H1 (cell line): Measurements from ENCODE around the gene SHANK2. TPM values are rescaled to one million over a fixed set of nuclear protein-coding genes. Genes with fewer than 3 reads are reported as not detected.

ENCODE experiments used
- CTCF ChIA-PET: fragments of 300-600 bp; sonication (Branson Sonifier 250); formaldehyde crosslinking; loops from one replicate; lab custom pipeline; 2021; ENCODE audit not compliant: partially characterized antibody; lab: Charles Lee
- POLR2A ChIA-PET: fragments of 300-600 bp; sonication (Branson Sonifier 250); formaldehyde crosslinking; loops from one replicate; lab custom pipeline; 2021; ENCODE audit warnings: inconsistent platforms; ENCODE audit not compliant: partially characterized antibody; lab: Charles Lee
- DNase-seq, 2 experiments: peaks; one replicate each; pipeline versions ENCODE4 v3.0.0 to v3.0.0-alpha.2; 2010 to 2022; ENCODE audit warnings: low spot score in 2 of 2, low read depth in 1 of 2, mixed read lengths in 1 of 2
- FAIRE-seq: peaks from 2 replicates; lab custom pipeline; 2011; peaks lifted over from hg19 to GRCh38; lab: Jason Lieb, UNC
- H2AFZ ChIP-seq: 2 replicates; pipeline ENCODE4 v1.8.1; 2012; ENCODE audit warnings: low read length, inconsistent platforms
- H2AK5ac ChIP-seq: 2 replicates; pipeline ENCODE4 v1.6.1; 2013; ENCODE audit warnings: low read depth, low read length
- H2BK120ac ChIP-seq: replicated peaks from 2 replicates; pipeline ENCODE3; 2013; ENCODE audit warnings: low read depth, low read length, inconsistent platforms
- H2BK12ac ChIP-seq: 2 replicates; pipeline ENCODE4 v1.6.1; 2013; ENCODE audit warnings: low read depth, low read length
- H2BK15ac ChIP-seq: 2 replicates; pipeline ENCODE4 v1.6.1; 2013; ENCODE audit warnings: low read length
- H2BK20ac ChIP-seq: 2 replicates; pipeline ENCODE4 v1.6.1; 2013; ENCODE audit warnings: low read length
- H2BK5ac ChIP-seq: 2 replicates; pipeline ENCODE4 v1.6.1; 2013; ENCODE audit warnings: low read depth, low read length
- H3K14ac ChIP-seq: 2 replicates; pipeline ENCODE4 v1.6.1; 2013; ENCODE audit warnings: inconsistent platforms; ENCODE audit not compliant: insufficient read length
- H3K18ac ChIP-seq: 2 replicates; pipeline ENCODE4 v1.6.1; 2013; ENCODE audit warnings: low read length; ENCODE audit errors: extremely low read depth
- H3K23ac ChIP-seq: 2 replicates; pipeline ENCODE4 v1.6.1; 2013; ENCODE audit warnings: inconsistent platforms; ENCODE audit not compliant: insufficient read length
- H3K23me2 ChIP-seq: 2 replicates; pipeline ENCODE4 v1.6.1; 2013; ENCODE audit warnings: low read depth, low read length
- H3K27ac ChIP-seq: 2 replicates; pipeline ENCODE4 v1.6.1; 2011; ENCODE audit warnings: low read depth, low read length, inconsistent platforms
- H3K27me3 ChIP-seq, 4 experiments: replicated peaks in 1 of 4; 1 replicate in 1 of 4; 2 replicates in 3 of 4; pipeline versions ENCODE4 v1.6.1 to v1.8.1; 2011 to 2013; ENCODE audit warnings: low read length in 3 of 4, mild to moderate bottlenecking in 3 of 4, inconsistent platforms in 2 of 4, mixed read lengths in 2 of 4, moderate library complexity in 1 of 4; ENCODE audit not compliant: control insufficient read depth in 3 of 4, insufficient read depth in 3 of 4; ENCODE audit errors: extremely low read depth in 1 of 4
- H3K36me3 ChIP-seq, 4 experiments: 2 replicates each; pipeline versions ENCODE4 v1.6.1 to v1.8.1; 2011 to 2013; ENCODE audit warnings: mild to moderate bottlenecking in 4 of 4, low read length in 3 of 4, moderate library complexity in 2 of 4, control low read depth in 1 of 4, inconsistent platforms in 1 of 4; ENCODE audit not compliant: insufficient read depth in 4 of 4, control insufficient read depth in 2 of 4
- H3K4ac ChIP-seq: replicated peaks from 2 replicates; pipeline ENCODE3; 2013; ENCODE audit warnings: low read length, low read depth, mixed read lengths, inconsistent platforms; ENCODE audit not compliant: insufficient read length
- H3K4me1 ChIP-seq, 4 experiments: replicated peaks in 1 of 4; 1 replicate in 1 of 4; 2 replicates in 3 of 4; pipeline versions ENCODE4 v1.6.1 to v1.8.1; 2011 to 2013; ENCODE audit warnings: low read length in 3 of 4, inconsistent platforms in 2 of 4, mixed read lengths in 1 of 4; ENCODE audit not compliant: insufficient read depth in 4 of 4, control insufficient read depth in 3 of 4
- H3K4me2 ChIP-seq, 2 experiments: 2 replicates each; pipeline versions ENCODE4 v1.6.1 to v1.8.1; 2011 to 2013; ENCODE audit warnings: low read depth in 2 of 2, low read length in 2 of 2, control low read depth in 1 of 2, inconsistent platforms in 1 of 2, mild to moderate bottlenecking in 1 of 2; ENCODE audit not compliant: insufficient read depth in 1 of 2
- H3K4me3 ChIP-seq, 4 experiments: fragments of 200-600, 300-600 bp in 1 of 4; sonication (generic), shearing (Covaris generic), sonication (Bioruptor Twin) in 1 of 4; 2 replicates each; pipeline versions ENCODE4 v1.5.1 to v1.8.1; 2011 to 2016; ENCODE audit warnings: low read length in 4 of 4, low read depth in 3 of 4, control low read depth in 2 of 4, inconsistent platforms in 2 of 4, mild to moderate bottlenecking in 2 of 4, mixed read lengths in 1 of 4, moderate library complexity in 1 of 4; ENCODE audit not compliant: insufficient read depth in 2 of 4; ENCODE audit errors: extremely low read depth in 1 of 4
- H3K56ac ChIP-seq: replicated peaks from 2 replicates; pipeline ENCODE3; 2013; ENCODE audit warnings: low read depth, mild to moderate bottlenecking, mixed read lengths, low read length, inconsistent platforms; ENCODE audit not compliant: insufficient read length
- H3K79me1 ChIP-seq: 2 replicates; pipeline ENCODE4 v1.6.1; 2013; ENCODE audit warnings: low read depth, low read length, control low read depth
- H3K79me2 ChIP-seq, 2 experiments: 2 replicates each; pipeline versions ENCODE4 v1.6.1 to v1.8.1; 2012 to 2013; ENCODE audit warnings: low read length in 2 of 2, mild to moderate bottlenecking in 2 of 2, inconsistent platforms in 1 of 2; ENCODE audit not compliant: insufficient read depth in 2 of 2, control insufficient read depth in 1 of 2
- H3K9ac ChIP-seq, 4 experiments: replicated peaks in 1 of 4; 1 replicate in 1 of 4; 2 replicates in 3 of 4; pipeline versions ENCODE4 v1.6.1 to v1.8.1; 2011 to 2013; ENCODE audit warnings: low read depth in 3 of 4, low read length in 3 of 4, control low read depth in 2 of 4, mild to moderate bottlenecking in 2 of 4, moderate library complexity in 2 of 4, inconsistent platforms in 1 of 4; ENCODE audit errors: extremely low read depth in 1 of 4
- H3K9me3 ChIP-seq, 2 experiments: 2 replicates each; pipeline versions ENCODE4 v1.6.1 to v1.8.1; 2012 to 2013; ENCODE audit warnings: mild to moderate bottlenecking in 2 of 2, moderate library complexity in 2 of 2, control low read depth in 1 of 2, inconsistent platforms in 1 of 2, low read depth in 1 of 2, low read length in 1 of 2, mixed read lengths in 1 of 2; ENCODE audit not compliant: insufficient read depth in 2 of 2
- H4K20me1 ChIP-seq, 2 experiments: replicated peaks in 1 of 2; 2 replicates each; pipeline versions ENCODE3 to v1.8.1; 2011 to 2013; ENCODE audit warnings: inconsistent platforms in 2 of 2, low read length in 2 of 2, mild to moderate bottlenecking in 1 of 2; ENCODE audit not compliant: insufficient read depth in 2 of 2, control insufficient read depth in 1 of 2
- H4K5ac ChIP-seq: 2 replicates; pipeline ENCODE4 v1.6.1; 2013; ENCODE audit warnings: low read length, low read depth, mixed read lengths, inconsistent platforms; ENCODE audit not compliant: insufficient read length
- H4K8ac ChIP-seq: 2 replicates; pipeline ENCODE4 v1.8.0; 2013; ENCODE audit warnings: mild to moderate bottlenecking, moderate library complexity, low read length, inconsistent platforms; ENCODE audit not compliant: insufficient read depth; ENCODE audit errors: extremely low read depth
- H4K91ac ChIP-seq: replicated peaks from 2 replicates; pipeline ENCODE3; 2013; ENCODE audit warnings: low read length, mixed read lengths, inconsistent platforms; ENCODE audit not compliant: insufficient read length
- BACH1 ChIP-seq: IDR thresholded peaks from 2 replicates; pipeline ENCODE4 v1.6.1; 2012; ENCODE audit warnings: low read length, improper control_type of control experiment
- BRCA1 ChIP-seq: IDR thresholded peaks from 2 replicates; pipeline ENCODE4 v1.6.1; 2012; ENCODE audit warnings: low read depth, low read length, improper control_type of control experiment
- CBX5 ChIP-seq: fragments of 300-800, 300-1000 bp; sonication (generic); IDR thresholded peaks from 2 replicates; pipeline ENCODE4 v1.7.1; 2016; ENCODE audit warnings: antibody characterized with exemption, low read length, low read depth
- CEBPB ChIP-seq: IDR thresholded peaks from 2 replicates; pipeline ENCODE4 v1.6.1; 2012; ENCODE audit warnings: low read depth, low read length
- EZH2 ChIP-seq: fragments of 200-600 bp; sonication (generic); IDR thresholded peaks from 2 replicates; pipeline ENCODE4 v1.7.1; 2012; ENCODE audit warnings: low read depth, mild to moderate bottlenecking, moderate library complexity, low read length, inconsistent platforms; ENCODE audit not compliant: severe bottlenecking
- GABPA ChIP-seq: IDR thresholded peaks from 2 replicates; pipeline ENCODE4 v1.6.1; 2011; ENCODE audit warnings: mild to moderate bottlenecking, low read length, moderate library complexity, borderline replicate concordance; ENCODE audit not compliant: insufficient read depth
- HDAC6 ChIP-seq: IDR thresholded peaks from one replicate; pipeline ENCODE4 v1.7.1; 2012; ENCODE audit warnings: low read depth, mild to moderate bottlenecking, inconsistent platforms, low read length, moderate library complexity
- KDM4A ChIP-seq: IDR thresholded peaks from one replicate; pipeline ENCODE4 v1.7.1; 2012; ENCODE audit warnings: low read depth, mild to moderate bottlenecking, moderate library complexity, low read length, inconsistent platforms; ENCODE audit not compliant: severe bottlenecking
- POLR2A ChIP-seq, 2 experiments: IDR thresholded peaks; 1 replicate in 1 of 2; 2 replicates in 1 of 2; pipeline ENCODE4 v1.6.1; 2011; ENCODE audit warnings: low read depth in 2 of 2, low read length in 2 of 2, mild to moderate bottlenecking in 2 of 2; ENCODE audit errors: control extremely low read depth in 1 of 2
- RNF2 ChIP-seq: fragments of 200-900, 300-1000 bp; sonication (generic); IDR thresholded peaks from 2 replicates; pipeline ENCODE4 v1.7.1; 2016; ENCODE audit warnings: borderline replicate concordance, low read depth, mild to moderate bottlenecking, antibody characterized with exemption, low read length; ENCODE audit not compliant: poor library complexity, severe bottlenecking; ENCODE audit errors: missing control alignments
- RXRA ChIP-seq: IDR thresholded peaks from 2 replicates; pipeline ENCODE4 v1.6.1; 2011; ENCODE audit warnings: low read depth, mild to moderate bottlenecking, low read length, moderate library complexity; ENCODE audit not compliant: insufficient read depth
- TAF7 ChIP-seq: optimal IDR thresholded peaks from 2 replicates; pipeline ENCODE3; 2011; ENCODE audit warnings: low read depth, mild to moderate bottlenecking, inconsistent platforms, low read length, moderate library complexity, borderline replicate concordance
- TBP ChIP-seq: IDR thresholded peaks from 2 replicates; pipeline ENCODE4 v1.6.1; 2011; ENCODE audit warnings: low read depth, low read length, improper control_type of control experiment
- WGBS, 2 experiments: shearing (Covaris generic) in 1 of 2; methylation state at CpG; one replicate each; pipeline versions ENCODE4 v1.1.6 to v1.1.7; 2013 to 2015; ENCODE audit warnings: low lambda C conversion rate in 2 of 2, mixed read lengths in 2 of 2, inconsistent platforms in 1 of 2, low coverage in 1 of 2, missing lambda C conversion rate in 1 of 2; ENCODE audit not compliant: insufficient replicate concordance in 2 of 2, insufficient coverage in 1 of 2, insufficient read length in 1 of 2; ENCODE audit errors: extremely low coverage in 1 of 2, missing lambda C conversion rate in 1 of 2; 5-methylcytosine and 5-hydroxymethylcytosine counted together
- polyA plus RNA-seq, 7 experiments: library from polyadenylated mRNA; depleted of rRNA in 3 of 7; stranded (reverse) in 5 of 7; unstranded in 2 of 7; fragments of >200 nt in 5 of 7; fragments of 200-250 nt in 2 of 7; gene quantifications; 1 replicate in 5 of 7; 2 replicates in 1 of 7; 4 replicates in 1 of 7; pipeline versions ENCODE4 v1.2.1 to v1.2.3, GENCODE V29; 2011 to 2013; ENCODE audit warnings: missing spikeins in 2 of 7, mixed read lengths in 2 of 7
- total RNA-seq: library from RNA; stranded (reverse); fragmentation: NEBNext Ultra II Directional; extraction: Animal tissue kit (Norgen Biotek cat#: 25700); gene quantifications from 2 replicates; pipeline ENCODE4 v1.2.1, GENCODE V29; 2021

Gene SHANK2
- total and polyA plus RNA-seq, 2 of the 8 experiments (the other 6 are each of a cell fraction or from before 2014, with no cell fraction given): 10.1 to 54.2 TPM

- DNase-seq (no peak), FAIRE-seq (no peak)
- Histone ChIP-seq H3K79me2 (peaks cover 19 to 93% of the 10 kb centered on the region in 2 experiments), H3K4ac (no peak overlapping the region), H2BK120ac (no peak overlapping the region), H4K8ac (no peak overlapping the region), H4K91ac (no peak overlapping the region), H2BK15ac (no peak overlapping the region), H2BK12ac (no peak overlapping the region), H4K5ac (no peak overlapping the region), H3K4me3 (no peak overlapping the region), H2BK20ac (no peak overlapping the region), H4K20me1 (peaks cover 3 to 13% of the 10 kb centered on the region in 2 experiments), H3K79me1 (peaks cover 29% of the 10 kb centered on the region), H3K18ac (no peak overlapping the region), H3K14ac (no peak overlapping the region), H3K27ac (no peak overlapping the region), H3K9ac (no peak overlapping the region), H3K9me3 (no peaks in the 10 kb centered on the region), H3K23ac (no peak overlapping the region), H3K23me2 (no peaks in the 10 kb centered on the region), H3K27me3 (no peaks in the 10 kb centered on the region), H2AK5ac (no peak overlapping the region), H3K4me2 (no peak overlapping the region), H3K4me1 (peaks cover 0 to 12% (median 11%) of the 10 kb centered on the region in 4 experiments; a peak in 4 of 7 replicates), H3K36me3 (peaks cover 2 to 9% (median 8%) of the 10 kb centered on the region in 4 experiments; a peak in 6 of 8 replicates), H2AFZ (no peak overlapping the region), H3K56ac (no peak overlapping the region), H2BK5ac (no peak overlapping the region)
- ChIA-PET POLR2A (interaction anchor here (1.3 to 2.6 kb wide), 3 partner anchors 9 to 14 kb away, joined by 3 to 11 read pairs (median 6); partner anchors contain the start of gene SHANK2), CTCF (interaction anchor here (0.9 to 4.4 kb wide), 3 partner anchors 14 to 151 kb away, joined by 3 to 20 read pairs (median 7); partner anchors contain the start of gene SHANK2)
- WGBS, 2 experiments: 91% methylated on average over 8 of the region's 8 CpGs; no CpG with 5 or more reads in 1 of the 2 experiments
- TF ChIP-seq CEBPB: no peak
- no peak for TF ChIP-seq BRCA1
- TF ChIP-seq POLR2A (IDR thresholded peaks at IDR 0.05; ENCODE audit: control extremely low read depth in 1 of 2, low read depth in 2 of 2, low read length in 2 of 2): no peak
- no peak for TF ChIP-seq RXRA
- TF ChIP-seq GABPA: no peak
- no peak for TF ChIP-seq TAF7
- no peak for TF ChIP-seq KDM4A
- no peak for TF ChIP-seq CBX5
- no peak for TF ChIP-seq BACH1
- TF ChIP-seq EZH2: no peak
- TF ChIP-seq RNF2: no peak
- TF ChIP-seq HDAC6: no peak
- no peak for TF ChIP-seq TBP
Measured at GRCh38 chr11:71238285-71238875, 14.0 kb downstream of the SHANK2 start.
